Left ventricle myocardium inferior (tissue), 1 donor: ENCODE measurements around the gene MAB21L3. TPM values are rescaled to one million over a fixed set of nuclear protein-coding genes. Genes with fewer than 3 reads are reported as not detected.
A peak's percentile ranks its signal among the peaks of the same experiment; 100 is the strongest.

ENCODE experiments used
- DNase-seq: peaks from one replicate; pipeline ENCODE4 v3.0.0-alpha.2; 2020
- H3K27ac ChIP-seq: fragments of 200-600 bp; replicated peaks from 2 replicates; pipeline ENCODE4 v1.8.0; 2021
- H3K27me3 ChIP-seq: fragments of 200-600 bp; 2 replicates; pipeline ENCODE4 v1.8.0; 2021; ENCODE audit warnings: low read depth
- H3K36me3 ChIP-seq: fragments of 200-600 bp; 2 replicates; pipeline ENCODE4 v1.8.0; 2021
- H3K4me1 ChIP-seq: fragments of 200-600 bp; 2 replicates; pipeline ENCODE4 v1.8.0; 2021
- H3K4me3 ChIP-seq: fragments of 200-600 bp; 2 replicates; pipeline ENCODE4 v1.8.0; 2021; ENCODE audit warnings: mild to moderate bottlenecking, moderate library complexity
- H3K9me3 ChIP-seq: fragments of 200-600 bp; replicated peaks from 2 replicates; pipeline ENCODE4 v1.8.0; 2021
- intact Hi-C: fragments of 100-400 bp; cut with micrococcal nuclease; formaldehyde crosslinking; loops from one replicate; pipeline ENCODE4 v1.11.0; 2022
- total RNA-seq: library from RNA; stranded (reverse); fragmentation: NEBNext Ultra II Directional; extraction: Animal tissue kit (Norgen Biotek cat#: 25700); gene quantifications from one replicate; pipeline ENCODE4 v1.2.1, GENCODE V29; 2021
- TF ChIP-seq, protein P1 (sequence below): fragments of 200-600 bp; IDR thresholded peaks from 2 replicates; pipeline ENCODE4 v1.8.0; 2021; ENCODE audit warnings: antibody characterized with exemption, mild to moderate bottlenecking, borderline replicate concordance
- donor health status: DM: no; HTN: yes; CAD: no; lungs with severe emphysema.

Gene MAB21L3
- total RNA-seq, 1 donor from 2014 or later: not detected

- H3K9me3 ChIP-seq: no peaks in the 10 kb centered on the region
- TF ChIP-seq, protein P1, sequence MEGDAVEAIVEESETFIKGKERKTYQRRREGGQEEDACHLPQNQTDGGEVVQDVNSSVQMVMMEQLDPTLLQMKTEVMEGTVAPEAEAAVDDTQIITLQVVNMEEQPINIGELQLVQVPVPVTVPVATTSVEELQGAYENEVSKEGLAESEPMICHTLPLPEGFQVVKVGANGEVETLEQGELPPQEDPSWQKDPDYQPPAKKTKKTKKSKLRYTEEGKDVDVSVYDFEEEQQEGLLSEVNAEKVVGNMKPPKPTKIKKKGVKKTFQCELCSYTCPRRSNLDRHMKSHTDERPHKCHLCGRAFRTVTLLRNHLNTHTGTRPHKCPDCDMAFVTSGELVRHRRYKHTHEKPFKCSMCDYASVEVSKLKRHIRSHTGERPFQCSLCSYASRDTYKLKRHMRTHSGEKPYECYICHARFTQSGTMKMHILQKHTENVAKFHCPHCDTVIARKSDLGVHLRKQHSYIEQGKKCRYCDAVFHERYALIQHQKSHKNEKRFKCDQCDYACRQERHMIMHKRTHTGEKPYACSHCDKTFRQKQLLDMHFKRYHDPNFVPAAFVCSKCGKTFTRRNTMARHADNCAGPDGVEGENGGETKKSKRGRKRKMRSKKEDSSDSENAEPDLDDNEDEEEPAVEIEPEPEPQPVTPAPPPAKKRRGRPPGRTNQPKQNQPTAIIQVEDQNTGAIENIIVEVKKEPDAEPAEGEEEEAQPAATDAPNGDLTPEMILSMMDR: no peak
- H3K27me3 ChIP-seq: peaks cover 7% of the 10 kb centered on the region
- intact Hi-C loops: no loop called here
- DNase-seq: no peak
- no peaks in the 10 kb centered on the region for H3K36me3 ChIP-seq
- peaks cover 5% of the 10 kb centered on the region for H3K4me1 ChIP-seq
- no peak overlapping the region for H3K4me3 ChIP-seq
- peak overlapping the region; percentile 55 for H3K27ac ChIP-seq
Measured at GRCh38 chr1:116118471-116118870, 7.3 kb downstream of the MAB21L3 start.

- DNase-seq: no peak
- intact Hi-C loops: no loop called here
- Histone ChIP-seq H3K4me1 (peaks cover 5% of the 10 kb centered on the region), H3K27me3 (peaks cover 7% of the 10 kb centered on the region), H3K9me3 (no peaks in the 10 kb centered on the region), H3K27ac (no peak overlapping the region), H3K36me3 (no peaks in the 10 kb centered on the region), H3K4me3 (no peak overlapping the region)
- TF ChIP-seq, protein P1: no peak
Measured at GRCh38 chr1:116119876-116120275, 8.7 kb downstream of the MAB21L3 start.

DNA sequence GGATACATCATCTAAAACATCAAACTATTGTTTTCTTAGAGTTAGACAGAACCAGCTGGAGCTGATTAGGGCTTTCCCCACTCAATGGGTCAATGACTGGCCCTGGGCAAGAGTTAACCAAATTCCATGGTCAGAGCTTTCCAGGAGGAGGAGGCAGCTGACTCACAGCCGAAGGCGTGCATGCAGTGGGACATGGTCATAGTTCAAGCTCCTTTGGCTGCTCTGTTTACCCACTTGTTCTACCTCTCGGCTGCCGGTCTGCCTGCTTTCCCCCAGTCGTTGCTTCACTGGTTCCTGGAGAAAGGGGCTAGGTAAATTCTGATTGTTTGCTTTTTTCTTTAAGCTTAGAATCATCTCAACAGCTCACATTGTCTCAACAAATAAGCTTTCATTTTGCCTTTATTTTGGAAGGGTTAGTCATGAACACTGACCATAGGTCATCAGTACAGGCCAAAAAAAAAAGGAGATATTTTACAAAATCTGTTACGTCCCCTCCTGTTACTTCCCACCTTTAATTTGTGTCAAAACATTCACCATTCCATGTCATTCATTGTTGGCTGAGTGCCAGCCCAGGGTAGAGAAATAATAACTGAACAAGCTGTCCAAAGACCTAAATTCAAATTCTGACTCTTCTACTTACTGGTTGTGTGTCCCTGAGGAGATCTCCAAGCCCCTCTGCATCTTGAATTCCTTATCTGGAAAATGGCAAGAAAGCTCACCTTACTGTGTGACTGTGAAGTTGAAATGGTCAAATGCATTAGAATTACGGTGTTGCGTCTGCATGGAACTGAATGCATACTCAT is 12.0 kb downstream of the MAB21L3 start:
- Histone ChIP-seq H3K4me3 (no peak overlapping the region), H3K4me1 (peaks cover 5% of the 10 kb centered on the region), H3K27ac (no peak overlapping the region), H3K36me3 (no peaks in the 10 kb centered on the region), H3K9me3 (no peaks in the 10 kb centered on the region), H3K27me3 (peaks cover 7% of the 10 kb centered on the region)
- DNase-seq: no peak
- TF ChIP-seq, protein P1: no peak
- intact Hi-C loops: no loop called here

- intact Hi-C loops: no loop called here
- Histone ChIP-seq H3K4me3 (no peak overlapping the region), H3K9me3 (no peaks in the 10 kb centered on the region), H3K4me1 (peaks cover under 1% of the 10 kb centered on the region), H3K27ac (no peak overlapping the region), H3K36me3 (no peaks in the 10 kb centered on the region), H3K27me3 (peaks cover 9% of the 10 kb centered on the region)
- no peak for DNase-seq
- TF ChIP-seq, protein P1: no peak
Measured at GRCh38 chr1:116123837-116124533, 12.8 kb downstream of the MAB21L3 start.

DNA sequence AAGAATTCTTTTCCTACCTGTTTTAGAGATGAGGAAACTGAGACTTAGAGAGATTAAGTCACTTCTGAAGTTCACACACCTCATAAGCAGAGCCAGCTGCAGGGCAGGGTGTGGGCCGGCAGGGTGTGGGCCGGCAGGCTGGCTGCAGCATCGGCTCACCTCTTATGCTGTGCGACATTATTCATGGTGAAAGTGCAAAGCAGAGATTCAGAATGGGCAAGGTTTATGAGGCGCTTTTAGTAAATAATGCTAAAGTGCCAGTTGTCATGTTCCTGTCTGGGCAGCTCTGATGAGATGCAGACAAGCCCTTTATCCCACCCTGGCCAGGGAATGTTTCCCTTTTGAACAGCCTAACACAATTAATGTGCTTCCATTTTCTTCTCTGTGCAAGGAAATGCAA is 14.6 kb downstream of the MAB21L3 start:
- TF ChIP-seq, protein P1: no peak
- H3K4me3 ChIP-seq: no peak overlapping the region
- no peaks in the 10 kb centered on the region for H3K36me3 ChIP-seq
- peaks cover 18% of the 10 kb centered on the region for H3K27me3 ChIP-seq
- no peak for DNase-seq
- H3K27ac ChIP-seq: no peak overlapping the region
- no peaks in the 10 kb centered on the region for H3K9me3 ChIP-seq
- H3K4me1 ChIP-seq: no peaks in the 10 kb centered on the region
- intact Hi-C loops: no loop called here
